CD14-positive monocyte (primary cell): ENCODE results near the gene GRB7. TPM values are rescaled to one million over a fixed set of nuclear protein-coding genes. Genes with fewer than 3 reads are reported as not detected.

Experiments used
- DNase-seq, 3 donors: peaks; one replicate each; pipeline ENCODE4 v3.0.0-alpha.2; 2011 to 2022
- H2AFZ ChIP-seq: 2 replicates; pipeline ENCODE4 v1.6.0; 2012; ENCODE audit warnings: mild to moderate bottlenecking, low read depth, low read length, inconsistent platforms; ENCODE audit not compliant: insufficient read depth, poor library complexity, severe bottlenecking
- H3K27ac ChIP-seq, 2 donors: 1 replicate in 1 of 2; 2 replicates in 1 of 2; pipeline ENCODE4 v1.5.1; 2012 to 2013; ENCODE audit warnings: low read length in 2 of 2, control low read depth in 1 of 2, inconsistent platforms in 1 of 2, low read depth in 1 of 2, mild to moderate bottlenecking in 1 of 2
- H3K27me3 ChIP-seq, 2 donors: one replicate each; pipeline versions ENCODE4 v1.6.0 to v1.6.1; 2011 to 2013; ENCODE audit warnings: low read length in 2 of 2; ENCODE audit not compliant: control insufficient read depth in 2 of 2, insufficient read depth in 2 of 2
- H3K36me3 ChIP-seq, 2 donors: replicated peaks in 1 of 2; 1 replicate in 1 of 2; 2 replicates in 1 of 2; pipeline versions ENCODE4 v1.5.1 to v1.6.1; 2012 to 2013; ENCODE audit warnings: low read length in 2 of 2, control low read depth in 1 of 2, inconsistent platforms in 1 of 2, mild to moderate bottlenecking in 1 of 2; ENCODE audit not compliant: insufficient read depth in 2 of 2, control insufficient read depth in 1 of 2
- H3K4me1 ChIP-seq, 2 donors: 1 replicate in 1 of 2; 2 replicates in 1 of 2; pipeline versions ENCODE4 v1.5.1 to v1.6.1; 2012 to 2013; ENCODE audit warnings: low read length in 2 of 2, control low read depth in 1 of 2, inconsistent platforms in 1 of 2, mild to moderate bottlenecking in 1 of 2, moderate library complexity in 1 of 2; ENCODE audit not compliant: insufficient read depth in 2 of 2, control insufficient read depth in 1 of 2
- H3K4me2 ChIP-seq: replicated peaks from 2 replicates; pipeline ENCODE3; 2012; ENCODE audit warnings: low read length, moderate library complexity, mild to moderate bottlenecking; ENCODE audit not compliant: poor library complexity, severe bottlenecking; ENCODE audit errors: extremely low read depth
- H3K4me3 ChIP-seq, 3 experiments: fragments of 200-600 bp in 1 of 3; sonication (generic) in 1 of 3; replicated peaks in 1 of 3; 1 replicate in 2 of 3; 2 replicates in 1 of 3; pipeline ENCODE4 v1.5.1; 2011 to 2013; ENCODE audit warnings: low read length in 3 of 3, mild to moderate bottlenecking in 3 of 3, control low read depth in 2 of 3, low read depth in 2 of 3, inconsistent platforms in 1 of 3, moderate library complexity in 1 of 3
- H3K79me2 ChIP-seq: 2 replicates; pipeline ENCODE4 v1.6.0; 2012; ENCODE audit warnings: mild to moderate bottlenecking, control low read depth, inconsistent platforms, low read length, moderate library complexity; ENCODE audit not compliant: insufficient read depth
- H3K9ac ChIP-seq: 2 replicates; pipeline ENCODE4 v1.6.0; 2017; ENCODE audit warnings: low read length, mild to moderate bottlenecking; ENCODE audit not compliant: insufficient read depth, poor library complexity, severe bottlenecking
- H3K9me3 ChIP-seq, 2 donors: replicated peaks in 1 of 2; 1 replicate in 1 of 2; 2 replicates in 1 of 2; pipeline versions ENCODE4 v1.5.1 to v1.6.1; 2012 to 2013; ENCODE audit warnings: low read length in 2 of 2, control low read depth in 1 of 2; ENCODE audit not compliant: control insufficient read depth in 1 of 2, insufficient read depth in 1 of 2
- H4K20me1 ChIP-seq: 2 replicates; pipeline ENCODE4 v1.6.0; 2012; ENCODE audit warnings: mild to moderate bottlenecking, low read length, control low read depth, moderate library complexity; ENCODE audit not compliant: insufficient read depth
- H3K27ac Mint-ChIP-seq, 7 donors: one replicate each; pipeline ENCODE4 v1.8.0; 2020; ENCODE audit warnings: mild to moderate bottlenecking in 7 of 7, mixed read lengths in 7 of 7, moderate library complexity in 6 of 7, inconsistent platforms in 2 of 7
- H3K27me3 Mint-ChIP-seq, 3 donors: one replicate each; pipeline ENCODE4 v1.8.0; 2021 to 2022; ENCODE audit warnings: low read depth in 3 of 3, mild to moderate bottlenecking in 3 of 3, mixed read lengths in 3 of 3, moderate library complexity in 3 of 3, inconsistent platforms in 1 of 3
- H3K36me3 Mint-ChIP-seq, 2 donors: one replicate each; pipeline ENCODE4 v1.8.0; 2020; ENCODE audit warnings: mixed read lengths in 2 of 2, inconsistent platforms in 1 of 2, mild to moderate bottlenecking in 1 of 2
- H3K4me1 Mint-ChIP-seq: one replicate; pipeline ENCODE4 v1.8.0; 2020; ENCODE audit warnings: mild to moderate bottlenecking, mixed read lengths
- H3K4me3 Mint-ChIP-seq, 2 donors: one replicate each; pipeline ENCODE4 v1.8.0; 2020; ENCODE audit warnings: mild to moderate bottlenecking in 2 of 2, mixed read lengths in 2 of 2, moderate library complexity in 1 of 2
- H3K9me3 Mint-ChIP-seq, 7 donors: one replicate each; pipeline ENCODE4 v1.8.0; 2020 to 2022; ENCODE audit warnings: mixed read lengths in 7 of 7, mild to moderate bottlenecking in 6 of 7, moderate library complexity in 6 of 7, inconsistent platforms in 2 of 7
- CTCF ChIP-seq: fragments of 200-600 bp; IDR thresholded peaks from one replicate; pipeline ENCODE4 v1.8.0; 2022; ENCODE audit warnings: antibody characterized with exemption, mild to moderate bottlenecking
- WGBS: methylation state at CpG from one replicate; pipeline ENCODE4 v1.1.5; 2013; ENCODE audit warnings: missing lambda C conversion rate; ENCODE audit not compliant: insufficient coverage; 5-methylcytosine and 5-hydroxymethylcytosine counted together
- intact Hi-C, 2 donors: fragments of 100-400 bp; cut with micrococcal nuclease; formaldehyde crosslinking; loops; one replicate each; pipeline versions ENCODE4 v1.15.0 to v1.15.1; 2023
- polyA plus RNA-seq, 3 donors: library from polyadenylated mRNA; depleted of rRNA in 1 of 3; unstranded in 2 of 3; stranded (reverse) in 1 of 3; fragments of 300-500 nt in 2 of 3; fragments of >200 nt in 1 of 3; fragmentation: Illumina TruSeq in 2 of 3; gene quantifications; 1 replicate in 2 of 3; 2 replicates in 1 of 3; pipeline ENCODE4 v1.2.3, GENCODE V29; 2012 to 2021

Gene GRB7
- polyA plus RNA-seq, 3 donors: not detected

GRCh38 chr17:39751637-39752036, 13.9 kb downstream of the GRB7 start:
- H3K27me3 ChIP-seq: no peaks in the 10 kb centered on the region
- Mint-ChIP-seq H3K27me3 (peaks cover 6 to 26% (median 16%) of the 10 kb centered on the region in 3 donors), H3K27ac (peak overlapping the region in 1 of 7 donors; percentile 15), H3K4me3 (no peak overlapping the region), H3K36me3 (no peaks in the 10 kb centered on the region), H3K4me1 (peaks cover 24% of the 10 kb centered on the region), H3K9me3 (peaks cover 0 to 3% (median 0%) of the 10 kb centered on the region in 7 donors)
- no peak overlapping the region for H3K9ac ChIP-seq
- H3K4me3 ChIP-seq: no peak overlapping the region
- no peak overlapping the region for H3K4me2 ChIP-seq
- intact Hi-C loops: loop anchor here (5.0 to 10.0 kb wide), 5 partner anchors 114 to 224 kb away; partner anchors contain the start of gene STARD3 (in 1 of the 2)
- no peaks in the 10 kb centered on the region for H4K20me1 ChIP-seq
- no peaks in the 10 kb centered on the region for H3K9me3 ChIP-seq
- WGBS: 96% methylated on average over 8 of the region's 10 CpGs
- no peaks in the 10 kb centered on the region for H3K36me3 ChIP-seq
- no peak overlapping the region for H2AFZ ChIP-seq
- no peak overlapping the region for H3K27ac ChIP-seq
- TF ChIP-seq CTCF: no peak
- peaks cover 26 to 31% of the 10 kb centered on the region in 2 donors for H3K4me1 ChIP-seq
- no peak for DNase-seq
- no peaks in the 10 kb centered on the region for H3K79me2 ChIP-seq

- H3K4me3 ChIP-seq: no peak overlapping the region
- H3K9ac ChIP-seq: no peak overlapping the region
- peaks cover 27 to 31% of the 10 kb centered on the region in 2 donors for H3K4me1 ChIP-seq
- no peaks in the 10 kb centered on the region for H3K9me3 ChIP-seq
- DNase-seq: no peak
- no peaks in the 10 kb centered on the region for H3K36me3 ChIP-seq
- 94% methylated on average over 2 of the region's 13 CpGs for WGBS
- TF ChIP-seq CTCF: no peak
- Mint-ChIP-seq H3K36me3 (no peaks in the 10 kb centered on the region), H3K27me3 (peaks cover 8 to 24% (median 14%) of the 10 kb centered on the region in 3 donors), H3K4me1 (peaks cover 27% of the 10 kb centered on the region), H3K4me3 (no peak overlapping the region), H3K27ac (peak overlapping the region in 3 of 7 donors; percentile 3 to 32 (median 12)), H3K9me3 (peaks cover 0 to 3% (median 0%) of the 10 kb centered on the region in 7 donors)
- no peaks in the 10 kb centered on the region for H3K79me2 ChIP-seq
- H3K27me3 ChIP-seq: no peaks in the 10 kb centered on the region
- no peaks in the 10 kb centered on the region for H4K20me1 ChIP-seq
- H2AFZ ChIP-seq: no peak overlapping the region
- H3K27ac ChIP-seq: no peak overlapping the region
- no peak overlapping the region for H3K4me2 ChIP-seq
- intact Hi-C loops: loop anchor here (5.0 to 10.0 kb wide), 5 partner anchors 115 to 225 kb away; partner anchors contain the start of gene STARD3 (in 1 of the 2)
Measured at GRCh38 chr17:39752241-39752881, 14.6 kb downstream of the GRB7 start.
